Esophagus squamous epithelium (tissue), 4 donors: ENCODE data around the gene IFITM2.

Experiments
- POLR2A ChIP-seq, 4 donors: fragments of 450-650 bp; IDR thresholded peaks; one replicate each; pipeline ENCODE4 v1.6.1; 2017; ENCODE audit warnings: antibody characterized with exemption in 4 of 4, mild to moderate bottlenecking in 4 of 4, moderate library complexity in 3 of 4
- TF ChIP-seq, protein P1 (sequence below), 6 experiments: fragments of 450-650 bp in 4 of 6; fragments of 200-600 bp in 2 of 6; sonication (generic) in 2 of 6; IDR thresholded peaks; one replicate each; pipeline ENCODE4 v1.5.1; 2016 to 2019; ENCODE audit warnings: antibody characterized with exemption in 6 of 6, mild to moderate bottlenecking in 4 of 6, moderate library complexity in 4 of 6

DNA sequence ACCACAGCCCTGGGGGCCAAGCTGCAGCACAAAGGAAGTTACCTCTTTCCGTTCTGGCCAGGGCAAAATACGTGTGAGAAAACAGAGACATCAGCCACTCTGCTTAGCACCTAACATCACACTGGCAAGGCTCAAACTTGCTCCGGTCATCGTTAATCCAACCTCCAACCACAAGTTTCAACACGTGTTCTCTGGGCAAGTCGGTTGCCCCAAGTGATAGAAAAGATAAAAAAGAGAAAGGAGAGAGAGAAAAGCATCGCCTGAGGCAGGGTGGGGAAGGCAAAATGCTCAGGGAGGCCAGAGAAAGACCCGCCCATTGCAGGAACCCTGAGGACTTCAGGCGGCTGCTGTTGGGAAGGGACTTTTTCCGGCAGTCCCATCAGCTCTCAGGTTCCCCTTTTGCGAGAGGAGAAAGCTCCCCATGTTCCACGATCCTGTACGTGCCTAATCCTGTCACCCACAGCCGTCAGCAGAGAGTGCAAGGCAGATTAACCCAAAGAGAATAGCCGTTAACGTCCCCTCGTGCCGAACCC lies 43.2 kb downstream of the IFITM2 start:
- TF ChIP-seq, protein P1, sequence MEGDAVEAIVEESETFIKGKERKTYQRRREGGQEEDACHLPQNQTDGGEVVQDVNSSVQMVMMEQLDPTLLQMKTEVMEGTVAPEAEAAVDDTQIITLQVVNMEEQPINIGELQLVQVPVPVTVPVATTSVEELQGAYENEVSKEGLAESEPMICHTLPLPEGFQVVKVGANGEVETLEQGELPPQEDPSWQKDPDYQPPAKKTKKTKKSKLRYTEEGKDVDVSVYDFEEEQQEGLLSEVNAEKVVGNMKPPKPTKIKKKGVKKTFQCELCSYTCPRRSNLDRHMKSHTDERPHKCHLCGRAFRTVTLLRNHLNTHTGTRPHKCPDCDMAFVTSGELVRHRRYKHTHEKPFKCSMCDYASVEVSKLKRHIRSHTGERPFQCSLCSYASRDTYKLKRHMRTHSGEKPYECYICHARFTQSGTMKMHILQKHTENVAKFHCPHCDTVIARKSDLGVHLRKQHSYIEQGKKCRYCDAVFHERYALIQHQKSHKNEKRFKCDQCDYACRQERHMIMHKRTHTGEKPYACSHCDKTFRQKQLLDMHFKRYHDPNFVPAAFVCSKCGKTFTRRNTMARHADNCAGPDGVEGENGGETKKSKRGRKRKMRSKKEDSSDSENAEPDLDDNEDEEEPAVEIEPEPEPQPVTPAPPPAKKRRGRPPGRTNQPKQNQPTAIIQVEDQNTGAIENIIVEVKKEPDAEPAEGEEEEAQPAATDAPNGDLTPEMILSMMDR (IDR thresholded peaks at IDR 0.05), result no peak
- peak in 1 of 4 donors; percentile 16 for TF ChIP-seq POLR2A (IDR thresholded peaks at IDR 0.05)
